ENCODE results near the gene THEM4. TPM values are rescaled to one million over a fixed set of nuclear protein-coding genes. Genes with fewer than 3 reads are reported as not detected.

Gene THEM4
- total and polyA plus RNA-seq, 11 donors: 14.2 to 25.5 (median 15.0) TPM

- 83 to 89% (median 84%) methylated on average over 7 of the region's 7 CpGs for WGBS, 4 donors
- intact Hi-C loops (cut with DNase I): no loop called here
- no peak for TF ChIP-seq POLR2A (IDR thresholded peaks at IDR 0.05)
- TF ChIP-seq CTCF (IDR thresholded peaks at IDR 0.05): no peak
Measured at GRCh38 chr1:151953409-151954094, 44.2 kb upstream of the THEM4 start.

GRCh38 chr1:151952811-151953210, 43.5 kb upstream of the THEM4 start:
- TF ChIP-seq CTCF (IDR thresholded peaks at IDR 0.05): no peak
- no peaks in the 10 kb centered on the region for H3K9me3 ChIP-seq
- H3K4me1 ChIP-seq: no peaks in the 10 kb centered on the region
- WGBS, 4 donors: 80 to 90% (median 89%) methylated on average over 1 of the region's 1 CpG
- no peak for ATAC-seq
- DNase-seq: no peak
- intact Hi-C loops (cut with DNase I): no loop called here
- H3K4me3 ChIP-seq: no peak overlapping the region
- H3K27me3 ChIP-seq: no peaks in the 10 kb centered on the region
- no peaks in the 10 kb centered on the region for H3K36me3 ChIP-seq
- H3K27ac ChIP-seq: no peak overlapping the region

More at GRCh38 chr1:151953409-151954094, 44.2 kb upstream of the THEM4 start:
- no peak overlapping the region for H3K4me3 ChIP-seq
- H3K4me1 ChIP-seq: no peaks in the 10 kb centered on the region
- no peaks in the 10 kb centered on the region for H3K36me3 ChIP-seq
- no peaks in the 10 kb centered on the region for H3K27me3 ChIP-seq
- no peak overlapping the region for H3K27ac ChIP-seq
- DNase-seq (no peak), ATAC-seq (no peak)
- H3K9me3 ChIP-seq: no peaks in the 10 kb centered on the region

DNA sequence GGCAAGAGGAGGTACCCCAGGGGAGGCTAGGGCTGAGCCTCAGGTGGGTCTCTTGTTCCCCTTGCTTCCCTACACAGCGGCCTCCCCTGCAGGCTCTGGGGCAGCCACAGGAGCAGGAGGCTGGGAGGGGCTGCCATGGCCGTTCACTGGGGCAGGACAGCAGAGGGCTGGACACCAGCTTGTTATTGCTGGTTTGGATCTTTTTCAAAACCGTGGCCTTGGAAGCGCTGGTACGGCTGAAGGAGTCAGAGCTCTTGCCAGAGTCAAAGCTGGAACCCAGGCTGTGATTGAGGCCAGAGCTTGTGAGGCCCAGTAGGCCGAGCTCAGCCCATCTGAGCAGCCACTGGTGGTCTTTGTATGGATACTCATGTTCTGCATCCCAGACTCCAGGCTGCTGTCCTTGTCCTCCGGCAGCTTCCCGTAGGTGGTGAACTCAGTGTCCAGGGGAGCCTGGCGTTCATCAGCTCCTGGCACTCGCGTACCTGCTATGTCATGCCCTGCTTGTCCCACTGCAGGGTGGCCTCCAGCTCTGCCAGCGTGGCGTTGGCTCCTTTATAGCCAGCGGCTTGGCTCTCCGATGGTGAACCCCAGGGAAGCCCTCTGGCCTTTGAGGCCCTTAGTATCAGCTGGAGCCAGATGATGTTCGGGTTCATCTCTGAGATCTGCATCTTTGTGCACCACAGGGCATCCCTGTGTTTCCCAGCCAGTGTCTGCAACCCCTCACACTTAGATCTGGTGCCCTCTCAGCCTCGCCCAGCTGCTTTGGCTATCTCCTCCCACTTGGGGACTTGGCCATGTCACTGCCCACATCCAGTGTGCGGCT, 40.3 kb upstream of the THEM4 start:
- Histone ChIP-seq H3K27me3 (no peaks in the 10 kb centered on the region), H3K36me3 (no peaks in the 10 kb centered on the region), H3K4me1 (peaks cover 6 to 27% (median 21%) of the 10 kb centered on the region in 12 donors), H3K27ac (no peak overlapping the region), H3K4me3 (no peak overlapping the region), H3K9me3 (no peaks in the 10 kb centered on the region)
- 93 to 96% (median 95%) methylated on average over 17 to 18 of the region's 18 CpGs for WGBS, 4 donors
- no peak for ATAC-seq
- intact Hi-C loops (cut with DNase I): loop anchor here in 2 of 10 donors (5.0 kb wide), 1 partner anchor 43 kb away; the partner anchor contains the start of gene S100A10 (in 2 of the 2)
- no peak for DNase-seq
- TF ChIP-seq CTCF (IDR thresholded peaks at IDR 0.05): no peak
- TF ChIP-seq POLR2A (IDR thresholded peaks at IDR 0.05): no peak

DNA sequence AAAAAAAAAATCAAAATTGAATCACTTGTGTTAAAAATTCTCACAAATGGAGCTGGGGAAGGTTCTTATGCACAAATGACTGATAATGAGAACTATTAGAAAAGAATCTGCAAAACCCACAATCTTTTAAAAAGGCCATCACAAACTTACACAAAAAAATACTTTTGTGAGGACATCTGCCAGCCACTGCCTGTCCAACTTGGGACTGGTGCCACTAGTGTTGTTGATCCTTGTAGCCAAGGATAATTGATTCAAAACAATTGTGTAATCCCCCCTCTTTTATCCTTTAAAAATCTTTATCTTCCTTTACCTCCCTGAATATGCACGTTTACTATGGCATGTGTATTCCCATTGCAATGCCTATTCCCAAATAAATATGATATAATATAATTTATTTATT, 39.2 kb upstream of the THEM4 start:
- no peak for ATAC-seq
- TF ChIP-seq CTCF (IDR thresholded peaks at IDR 0.05) (no peak), POLR2A (IDR thresholded peaks at IDR 0.05) (no peak)
- H3K4me3 ChIP-seq: no peak overlapping the region
- no peak for DNase-seq
- no peaks in the 10 kb centered on the region for H3K27me3 ChIP-seq
- 69 to 83% (median 75%) methylated on average over 1 of the region's 1 CpG for WGBS, 4 donors
- peaks cover 8 to 37% (median 30%) of the 10 kb centered on the region in 12 donors for H3K4me1 ChIP-seq
- H3K9me3 ChIP-seq: no peaks in the 10 kb centered on the region
- no peaks in the 10 kb centered on the region for H3K36me3 ChIP-seq
- no peak overlapping the region for H3K27ac ChIP-seq
- intact Hi-C loops (cut with DNase I): loop anchor here in 2 of 10 donors (5.0 kb wide), 1 partner anchor 44 kb away; the partner anchor contains the start of gene S100A10 (in 2 of the 2)

All from heart left ventricle (tissue), 16 donors.